Midbrain (tissue), 1 donor: ENCODE results near the gene KCNT2.
"Not testable (repeated sequence)": the region's sequence is repeated elsewhere in the genome, so short reads cannot be mapped to it uniquely, and the experiment has no call there.

Experiments used
- DNase-seq: peaks from one replicate; lab custom pipeline; 2025; lab: John Stamatoyannopoulos, UW

KCNT2 gene

DNA sequence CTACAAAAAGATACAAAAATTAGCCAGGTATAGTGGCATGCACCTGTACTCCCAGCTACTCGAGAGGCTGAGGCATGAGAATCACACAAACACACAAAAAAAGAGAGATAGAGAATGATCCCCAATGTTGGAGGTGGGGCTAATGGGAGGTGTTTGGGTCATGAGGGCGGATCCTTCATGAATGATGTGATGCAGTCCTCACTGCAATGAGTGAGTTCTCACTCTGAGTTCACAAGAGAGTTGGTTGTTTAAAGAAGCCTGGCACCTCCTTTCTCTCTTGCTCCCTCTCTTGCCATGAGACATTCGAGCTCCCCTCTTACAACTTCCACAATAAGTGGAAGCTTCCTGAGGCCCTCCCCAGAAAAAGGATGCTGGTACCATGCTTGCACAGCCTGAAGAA is 17.3 kb downstream of the KCNT2 start:
- no peak for DNase-seq

DNA sequence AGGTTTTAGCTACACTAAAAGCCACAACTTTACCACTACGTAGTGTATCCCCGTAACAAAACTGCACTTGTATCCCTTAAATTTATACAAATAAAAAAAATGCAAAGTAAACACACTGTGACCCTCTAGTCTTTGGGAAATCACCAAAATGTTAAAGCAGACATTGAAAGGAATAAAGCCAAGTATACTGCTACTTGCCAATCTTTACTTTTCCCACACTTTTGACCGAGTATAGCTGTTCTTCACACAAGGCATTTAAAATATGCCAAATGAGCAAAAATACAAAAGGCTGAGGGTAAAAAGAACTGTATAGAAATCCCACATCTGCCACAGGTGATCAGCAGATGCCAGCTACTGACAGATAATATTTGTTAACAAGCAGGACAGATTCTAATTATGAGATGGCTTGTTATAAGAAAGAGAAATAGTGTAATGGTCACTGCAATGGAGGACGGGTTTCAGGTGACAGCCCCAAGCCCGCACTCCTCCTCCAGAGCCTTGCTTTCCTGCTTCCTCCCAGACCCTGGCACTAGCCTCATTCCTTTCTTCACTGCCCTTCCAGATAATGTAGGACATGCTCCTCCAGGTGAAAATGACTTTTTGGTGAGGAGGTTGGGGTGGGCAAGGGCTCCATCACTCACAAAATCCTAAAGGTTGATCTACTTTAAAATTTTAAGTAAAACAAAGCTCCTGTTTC is 18.1 kb downstream of the KCNT2 start:
- no peak for DNase-seq

DNA sequence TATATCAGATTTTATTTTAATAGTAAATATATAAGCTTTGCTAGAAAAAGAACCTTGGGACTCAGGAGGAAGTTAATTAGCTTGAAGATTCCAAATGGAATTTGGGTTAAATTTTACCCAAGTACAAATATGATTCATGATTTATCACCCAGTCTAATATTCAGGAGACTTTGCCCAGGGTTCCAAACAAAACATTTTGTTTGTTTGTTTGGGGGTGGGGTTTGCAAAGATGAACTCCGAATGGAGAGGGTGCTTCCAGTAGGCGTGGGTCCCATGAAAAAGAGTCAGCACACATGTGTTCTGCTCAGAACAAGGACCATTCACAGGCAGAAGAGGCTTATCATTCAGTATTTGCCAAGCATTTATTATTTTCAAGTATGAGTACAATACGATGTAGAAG is 23.5 kb downstream of the KCNT2 start:
- no peak for DNase-seq

DNA sequence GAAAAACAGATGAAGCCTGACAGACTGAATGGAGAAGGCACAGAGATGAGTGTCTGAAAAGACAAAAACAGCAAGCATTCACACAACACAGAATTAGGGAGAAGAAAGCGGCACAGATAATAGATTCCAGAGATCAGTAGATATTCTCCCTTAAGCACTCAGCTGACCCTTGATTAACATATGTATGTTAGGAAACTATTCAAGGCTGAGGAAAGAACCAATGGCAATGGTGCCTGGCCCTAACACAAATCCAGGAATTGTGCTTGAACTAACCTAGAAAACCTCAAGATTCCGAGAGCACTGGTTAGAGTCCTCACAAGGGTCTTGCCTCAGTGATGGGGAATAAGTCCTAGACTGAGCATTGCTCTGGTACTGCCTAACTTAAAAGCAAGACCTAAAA is 30.9 kb downstream of the KCNT2 start:
- DNase-seq = no peak

DNA sequence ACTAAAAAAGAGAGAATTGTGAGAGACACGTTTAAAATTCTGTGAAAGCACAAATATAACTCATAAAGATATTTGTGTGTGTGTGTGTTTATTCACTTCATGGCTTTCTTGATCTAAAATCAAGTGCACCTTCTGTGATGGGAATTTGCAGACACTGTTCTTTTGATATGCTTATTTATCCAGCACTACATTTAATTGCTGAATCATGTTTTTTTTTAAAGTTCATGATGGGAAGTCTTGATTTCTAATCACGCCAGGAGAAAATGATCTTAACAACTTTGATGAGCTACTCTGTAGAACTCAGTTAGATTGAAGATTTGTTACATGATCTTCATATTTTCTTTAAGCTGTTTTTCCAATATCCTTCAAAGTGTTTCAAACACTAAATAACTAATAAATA is 35.0 kb downstream of the KCNT2 start:
- DNase-seq = no peak

DNA sequence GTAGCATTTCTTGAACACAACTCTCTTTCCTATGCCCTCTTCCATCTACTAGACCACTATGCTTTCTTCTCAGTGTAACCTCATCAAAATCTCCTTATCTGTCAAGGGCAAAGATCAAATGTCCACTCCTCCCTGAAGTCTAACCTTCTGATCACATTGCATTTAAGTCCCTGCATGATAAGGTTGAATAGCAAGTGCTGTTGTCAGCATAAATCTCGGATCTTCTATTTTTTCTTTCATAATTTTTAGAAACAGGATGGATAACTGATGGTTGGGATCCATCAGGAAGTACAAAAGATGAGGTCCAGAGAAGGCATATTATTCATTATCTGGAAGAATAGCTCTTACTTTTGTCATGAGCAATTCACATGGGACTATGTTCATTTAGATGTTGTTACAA is 41.0 kb downstream of the KCNT2 start:
- no peak for DNase-seq

DNA sequence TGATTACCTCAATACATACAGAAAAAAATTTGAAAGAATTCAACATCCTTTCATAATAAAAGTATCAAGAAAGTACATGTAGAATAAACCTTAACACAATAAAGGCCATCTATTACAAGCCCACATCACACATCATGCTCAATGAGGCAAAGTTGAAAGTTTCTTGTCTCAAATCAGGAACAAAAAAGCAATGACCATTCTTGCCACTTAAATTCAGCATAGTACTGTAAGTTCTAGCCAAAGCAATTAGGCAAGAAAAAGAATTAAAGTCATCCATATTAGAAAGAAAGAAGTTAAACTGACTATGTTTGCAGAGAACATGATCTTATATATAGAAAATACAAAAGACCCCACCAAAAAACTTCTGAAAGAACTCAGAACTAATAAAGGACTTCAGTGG is 44.5 kb downstream of the KCNT2 start:
- DNase-seq = no peak

DNA sequence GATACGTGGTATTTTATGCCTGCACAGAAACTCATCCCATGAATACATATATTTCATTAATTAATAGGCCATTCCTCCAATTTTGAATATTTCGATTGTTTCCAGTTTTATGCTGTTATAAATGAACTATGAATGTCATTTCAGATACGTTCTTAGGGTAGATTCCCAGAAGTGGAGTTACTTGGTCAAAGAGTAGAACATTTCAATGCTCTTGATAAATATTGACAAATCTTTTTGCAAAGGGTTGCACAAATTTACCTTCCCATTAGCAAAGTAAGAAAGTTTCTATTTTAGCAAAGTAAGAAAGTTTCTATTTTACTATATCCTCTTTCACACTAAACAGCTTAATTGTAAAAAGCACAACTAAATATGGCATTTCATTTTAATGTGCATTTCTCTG is 48.9 kb downstream of the KCNT2 start:
- no peak for DNase-seq

DNA sequence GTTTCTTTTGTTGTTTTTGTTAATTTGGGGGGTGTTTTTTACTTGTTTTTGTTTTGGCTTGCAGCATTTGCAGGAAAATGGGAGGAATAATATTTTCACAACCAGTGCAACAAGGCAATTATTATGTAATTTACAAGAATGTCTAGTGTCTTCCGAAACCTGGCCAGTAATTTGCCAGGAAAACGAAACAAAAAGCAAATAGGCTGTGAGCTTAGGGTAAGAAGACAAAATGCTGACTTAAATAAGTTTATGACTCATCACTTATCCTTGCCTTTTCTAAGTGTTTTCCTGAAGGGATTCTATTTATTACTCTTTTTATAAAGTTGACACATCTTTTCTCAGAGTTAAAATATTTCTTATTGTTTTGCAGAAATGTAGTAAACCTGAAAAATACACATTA is 49.8 kb downstream of the KCNT2 start:
- no peak for DNase-seq

DNA sequence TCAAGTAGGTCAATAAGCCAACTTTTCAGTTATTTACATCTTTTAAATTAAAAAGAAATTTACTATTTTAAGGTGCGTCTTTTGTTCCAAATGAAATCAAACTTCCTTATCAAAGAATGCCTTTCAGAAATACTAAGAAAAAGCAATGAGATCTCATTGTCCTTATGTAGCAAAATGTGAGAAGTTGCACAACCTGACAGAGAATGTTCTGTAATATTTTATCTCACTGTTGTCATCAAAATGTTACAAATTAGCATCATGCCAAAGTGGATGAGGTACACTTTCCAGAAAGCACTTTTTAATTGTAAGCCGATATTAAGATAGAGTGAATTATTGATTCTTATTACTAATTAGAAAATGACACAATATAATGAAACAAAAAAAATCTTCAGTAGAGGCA is 50.4 kb downstream of the KCNT2 start:
- no peak for DNase-seq

DNA sequence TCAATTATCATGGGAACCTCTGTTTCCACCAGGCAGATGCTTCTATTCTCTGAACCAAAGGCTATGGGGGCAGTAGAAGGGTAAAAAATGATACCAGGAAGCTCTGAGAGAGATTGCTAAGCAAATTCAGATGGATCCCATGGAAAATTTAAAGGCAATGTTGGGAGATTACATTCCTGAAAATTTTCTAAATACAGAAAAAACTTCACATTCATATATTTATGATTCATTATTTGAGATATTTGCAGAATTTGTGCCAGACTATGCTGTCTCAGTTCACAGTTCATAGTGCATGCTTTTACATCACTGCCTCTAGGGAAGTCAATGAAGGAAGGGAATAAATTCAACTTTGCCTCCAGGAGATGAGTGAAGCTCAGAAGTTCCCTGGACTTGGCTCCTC is 57.5 kb downstream of the KCNT2 start:
- no peak for DNase-seq

DNA sequence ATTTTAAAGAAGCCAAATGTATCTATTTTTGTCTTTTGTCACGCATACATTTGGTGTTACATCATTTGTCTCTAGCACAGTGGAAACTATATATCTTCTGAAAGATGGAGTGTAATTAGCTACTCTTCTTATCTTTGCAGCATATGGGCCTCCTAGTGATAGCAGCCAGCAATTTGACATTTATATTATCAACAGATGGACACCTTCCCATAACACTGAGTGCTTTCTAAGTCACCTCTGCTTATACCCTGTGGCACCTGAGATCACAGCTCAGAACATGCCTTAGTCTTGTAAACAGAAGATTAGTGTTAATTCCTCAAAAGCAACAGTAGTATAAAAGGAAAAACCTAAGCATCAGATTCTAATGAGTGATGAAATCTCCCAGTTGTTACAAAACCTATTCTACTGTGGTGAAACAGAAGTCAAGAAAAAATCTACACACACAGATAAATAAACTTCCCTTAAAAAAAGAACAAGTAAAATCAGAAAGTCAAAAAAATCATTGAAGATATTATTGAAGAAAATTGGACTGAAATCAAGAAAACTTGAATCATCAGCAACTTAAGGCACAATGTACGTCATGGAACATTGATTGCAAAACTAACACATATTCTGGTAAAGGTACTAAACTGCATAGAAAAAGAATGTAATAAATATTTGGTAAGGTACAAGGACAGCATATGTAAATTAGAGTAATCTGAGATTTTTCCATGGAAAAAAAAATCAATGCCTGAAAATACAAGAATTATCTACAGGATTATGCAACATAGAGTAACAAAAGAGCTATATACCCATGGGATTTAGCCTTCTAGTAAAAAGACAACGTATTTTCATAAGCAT is 61.7 kb downstream of the KCNT2 start:
- no peak for DNase-seq

DNA sequence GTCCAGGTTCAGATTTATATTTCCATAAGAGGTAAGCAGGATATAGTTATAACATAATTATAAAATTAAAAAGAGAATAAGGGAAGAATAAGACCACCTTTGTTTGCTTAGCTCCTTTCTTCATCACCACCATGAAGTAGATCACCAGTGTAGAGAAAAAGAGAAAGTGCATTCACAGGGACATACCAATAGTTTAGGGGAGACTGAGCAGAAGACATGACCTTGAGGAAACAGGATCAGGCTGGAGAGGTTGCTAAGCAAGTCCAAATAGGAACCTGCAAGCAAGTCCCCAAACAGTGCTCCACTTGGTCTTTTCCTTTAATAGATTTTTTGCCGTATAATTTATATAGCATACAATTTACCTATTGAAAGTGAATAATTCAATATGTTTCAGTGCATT is 63.0 kb downstream of the KCNT2 start:
- no peak for DNase-seq

DNA sequence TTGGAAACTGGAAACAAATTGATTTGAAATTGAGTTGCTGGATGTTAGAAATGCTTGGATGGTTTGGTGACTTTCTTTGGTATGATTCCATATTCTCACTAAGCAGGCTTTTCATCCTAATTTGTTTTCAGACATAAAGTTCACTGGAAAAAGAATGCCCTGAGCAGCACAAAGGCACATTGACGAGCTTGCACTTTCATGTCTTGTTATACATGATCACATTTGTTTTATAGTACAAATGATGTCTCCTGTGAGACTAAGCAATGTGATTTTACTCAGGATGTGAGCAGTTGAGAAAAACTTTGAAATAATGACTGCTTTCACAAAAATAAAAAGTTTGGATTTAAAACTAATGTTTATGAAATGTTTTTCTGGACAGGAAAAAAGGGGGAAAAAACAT is 63.6 kb downstream of the KCNT2 start:
- DNase-seq = no peak

DNA sequence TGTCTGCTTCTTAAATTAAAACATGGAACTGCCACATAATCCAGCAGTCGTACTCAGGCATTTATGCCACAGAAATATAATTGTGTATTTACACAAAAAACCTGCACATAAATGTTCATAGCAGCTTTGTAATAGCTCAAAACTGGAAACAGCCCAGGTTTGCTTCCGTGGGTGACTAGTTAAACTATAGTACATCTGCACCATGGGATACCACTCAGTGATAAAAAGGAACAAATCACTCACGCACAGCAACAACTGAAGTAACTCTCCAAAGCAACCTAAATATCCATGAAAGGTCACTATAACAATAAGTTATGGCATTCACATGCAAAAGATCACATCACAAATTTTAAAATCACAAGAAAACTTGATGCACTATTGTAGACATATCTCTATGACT is 64.4 kb downstream of the KCNT2 start:
- DNase-seq = no peak

DNA sequence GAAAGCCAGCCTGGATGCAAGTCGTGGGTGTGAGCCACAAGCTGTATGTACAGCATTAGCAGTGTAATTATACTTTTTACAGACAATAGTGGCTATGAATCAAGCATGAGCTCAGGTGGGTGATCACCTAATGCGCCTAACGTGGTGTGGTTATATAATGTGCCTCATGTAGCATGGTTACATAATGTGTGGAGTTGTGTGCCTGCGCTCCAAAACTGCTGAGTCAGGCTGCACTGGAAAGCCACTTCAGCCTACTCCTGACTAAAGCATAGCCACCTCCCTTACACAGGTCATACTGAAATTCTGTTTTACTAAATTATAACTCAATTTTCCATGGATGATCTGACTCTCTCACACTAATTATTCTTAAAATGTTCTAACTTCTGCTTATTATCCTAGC is 69.8 kb downstream of the KCNT2 start:
- no peak for DNase-seq

DNA sequence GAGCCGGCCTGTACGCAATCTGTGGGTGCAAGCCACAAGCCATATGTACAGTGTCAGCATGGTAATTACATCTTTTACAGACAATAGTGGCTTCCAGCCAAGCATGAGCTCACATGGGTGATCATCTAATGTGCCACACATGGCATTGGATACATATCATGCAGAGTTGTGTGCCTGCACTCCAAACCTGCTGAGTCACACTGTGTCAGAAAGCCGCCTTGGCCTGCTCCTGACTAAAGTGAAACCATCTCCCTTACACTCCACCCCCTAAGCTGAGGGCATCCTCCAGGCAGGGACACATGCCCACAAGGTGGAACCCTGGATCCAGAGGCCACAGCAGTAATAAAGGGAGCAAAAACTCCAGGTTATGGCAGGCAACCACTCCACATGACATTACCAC is 72.5 kb downstream of the KCNT2 start:
- DNase-seq = no peak

DNA sequence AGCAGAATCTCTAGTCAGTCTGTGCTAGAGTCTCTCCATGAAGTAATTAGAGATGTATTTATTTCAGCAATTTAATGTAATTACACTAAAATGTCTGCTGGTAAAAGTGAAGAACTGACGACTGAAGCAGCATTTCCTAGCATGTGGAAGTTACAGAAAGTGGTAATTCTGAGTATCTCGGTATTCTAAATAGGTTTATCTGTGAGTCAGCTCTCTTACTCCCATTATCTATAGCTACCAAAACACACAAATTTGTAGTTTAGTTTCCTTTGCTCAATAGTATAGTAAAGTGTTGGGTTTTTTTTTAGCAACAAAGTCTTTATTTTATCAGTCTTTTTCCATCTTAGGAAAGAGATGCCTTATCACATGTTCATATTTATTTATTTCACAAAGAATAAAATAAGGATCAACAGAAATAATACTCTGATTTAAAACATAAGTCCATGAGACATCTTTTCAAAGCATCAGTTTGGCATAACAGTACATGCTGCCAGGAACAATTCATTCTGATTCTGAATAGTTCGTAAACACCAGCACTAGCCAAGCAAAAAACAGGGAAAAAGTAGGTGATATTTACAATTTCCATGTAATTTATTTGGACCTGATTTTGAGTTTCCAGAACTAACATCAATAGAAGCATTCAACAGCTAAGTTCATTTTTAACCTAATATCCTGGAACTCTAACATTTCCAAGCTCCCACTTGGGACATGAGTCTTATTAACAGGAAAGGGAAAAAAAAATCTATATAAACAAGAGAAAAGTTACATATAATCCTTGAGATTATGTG is 76.3 kb downstream of the KCNT2 start:
- DNase-seq = no peak

DNA sequence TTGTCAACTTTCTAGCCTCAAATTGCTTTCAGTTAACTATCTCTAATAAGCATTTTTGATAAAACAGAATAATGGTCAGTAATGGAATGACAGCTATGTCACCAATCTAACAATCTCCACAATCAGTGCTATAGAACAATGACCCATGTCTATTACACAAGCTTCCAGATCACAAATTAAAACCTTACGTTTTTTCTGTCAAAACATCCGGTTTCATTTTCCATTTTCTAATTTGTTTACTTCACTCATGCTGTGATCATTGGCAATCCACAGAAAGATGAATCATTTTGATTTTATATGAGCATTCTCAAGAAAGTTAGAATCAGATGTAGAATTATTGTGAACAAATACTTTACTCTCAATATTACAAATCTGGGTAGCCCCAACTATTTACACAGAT is 80.3 kb downstream of the KCNT2 start:
- no peak for DNase-seq

DNA sequence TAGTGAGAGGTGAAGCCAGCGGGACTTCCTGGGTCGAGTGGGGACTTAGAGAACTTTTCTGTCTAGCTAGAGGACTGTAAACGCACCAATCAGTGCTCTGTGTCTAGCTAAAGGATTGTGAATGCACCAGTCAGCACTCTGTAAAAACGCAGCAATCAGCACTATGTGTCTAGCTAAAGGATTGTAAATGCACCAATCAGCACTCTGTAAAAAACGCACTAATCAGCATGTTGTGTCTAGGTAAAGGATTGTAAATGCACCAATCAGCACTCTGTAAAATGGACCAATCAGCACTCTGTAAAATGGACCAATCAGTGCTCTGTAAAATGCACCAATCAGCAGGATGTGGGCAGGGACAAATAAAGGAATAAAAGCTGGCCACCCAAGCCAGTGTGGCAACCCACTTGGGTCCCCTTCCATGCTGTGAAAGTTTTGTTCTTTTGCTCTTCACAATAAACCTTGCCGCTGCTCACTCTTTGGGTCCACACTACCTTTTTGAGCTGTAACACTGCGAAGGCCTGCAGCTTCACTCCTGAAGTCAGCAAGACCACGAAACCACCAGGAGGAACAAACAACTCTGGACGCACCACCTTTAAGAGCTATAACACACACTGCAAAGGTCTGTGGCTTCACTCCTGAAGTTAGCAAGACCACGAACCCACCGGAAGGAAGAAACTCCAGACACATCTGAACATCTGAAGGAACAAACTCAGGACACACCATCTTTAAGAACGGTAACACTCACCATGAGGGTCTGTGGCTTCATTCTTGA is 85.5 kb downstream of the KCNT2 start:
- DNase-seq = not testable (repeated sequence)

DNA sequence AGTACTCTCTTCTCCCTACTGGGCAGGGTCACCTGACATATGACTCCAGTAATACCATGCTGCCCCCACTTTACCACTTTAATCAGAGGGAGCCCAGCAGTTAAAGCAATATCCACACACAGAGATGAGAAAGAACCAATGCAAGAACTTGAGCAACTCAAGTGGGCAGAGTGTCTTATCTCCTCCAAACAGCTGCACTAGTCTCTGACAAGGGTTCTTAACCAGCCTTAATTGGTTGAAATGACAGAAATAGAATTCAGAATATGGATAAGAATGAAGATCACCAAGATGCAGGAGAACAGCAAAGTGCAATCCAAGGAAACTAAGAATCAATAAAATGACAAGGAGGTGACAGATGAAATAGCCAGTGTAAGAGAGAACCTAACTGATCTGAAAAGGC is 91.0 kb downstream of the KCNT2 start:
- no peak for DNase-seq

DNA sequence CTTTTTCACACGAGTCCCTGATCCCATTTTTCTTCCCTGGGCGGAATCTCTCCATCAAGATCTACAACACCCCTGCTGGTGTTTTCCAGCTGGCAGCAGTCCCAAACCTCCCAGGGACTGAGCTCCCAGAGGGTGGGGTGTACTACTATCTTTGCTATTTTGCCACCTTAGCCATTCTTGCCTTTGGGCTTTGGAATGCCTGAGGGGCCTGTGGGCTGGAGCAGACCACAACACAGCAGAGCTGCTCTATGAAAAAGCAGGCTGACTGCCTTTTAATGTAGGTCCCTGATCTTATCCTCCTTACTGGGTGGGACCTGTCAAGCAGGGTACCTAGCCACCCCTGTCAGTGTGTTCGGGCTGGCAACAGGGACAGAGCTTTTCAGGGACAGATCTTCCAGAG is 91.9 kb downstream of the KCNT2 start:
- no peak for DNase-seq
